HEK293 (cell line): ENCODE data around the gene SMARCA1.

Experiments used
- CTCF ChIA-PET: fragments of 350-600 bp; formaldehyde crosslinking; extraction: SDS; loops from one replicate; lab custom pipeline; 2021; ENCODE audit warnings: antibody characterized with exemption; lab: Yijun Ruan, JAX
- POLR2A ChIA-PET: fragments of 300-600 bp; formaldehyde crosslinking; extraction: SDS; loops from one replicate; lab custom pipeline; 2020; ENCODE audit warnings: antibody characterized with exemption, inconsistent platforms; lab: Yijun Ruan, JAX
- H3K27ac ChIP-seq: fragments of 200-500 bp; sonication (Bioruptor generic); 2 replicates; pipeline ENCODE4 v1.5.1; 2014; ENCODE audit warnings: low read depth, low read length, control low read depth, inconsistent platforms; ENCODE audit errors: extremely low read depth
- H3K36me3 ChIP-seq, 2 experiments: fragments of 200-500 bp in 1 of 2; sonication (Bioruptor generic) in 1 of 2; 1 replicate in 1 of 2; 2 replicates in 1 of 2; pipeline ENCODE4 v1.5.1; 2014 to 2017; ENCODE audit warnings: inconsistent platforms in 2 of 2, low read length in 2 of 2; ENCODE audit not compliant: control insufficient read depth in 2 of 2, insufficient read depth in 1 of 2
- H3K4me1 ChIP-seq: fragments of 200-500 bp; sonication (Bioruptor generic); 2 replicates; pipeline ENCODE4 v1.5.1; 2014; ENCODE audit warnings: mild to moderate bottlenecking, low read length, inconsistent platforms; ENCODE audit not compliant: control insufficient read depth, insufficient read depth
- H3K4me3 ChIP-seq: 2 replicates; pipeline ENCODE4 v1.5.1; 2011; ENCODE audit warnings: low read depth, mild to moderate bottlenecking, control low read depth, low read length, moderate library complexity
- H3K9me3 ChIP-seq: fragments of 200-500 bp; sonication (Bioruptor generic); 2 replicates; pipeline ENCODE4 v1.5.1; 2014; ENCODE audit warnings: low read depth, low read length, inconsistent platforms; ENCODE audit not compliant: control insufficient read depth, insufficient read depth
- KLF8 ChIP-seq: fragments of 450-650 bp; formaldehyde crosslinking; IDR thresholded peaks from 2 replicates; pipeline ENCODE4 v1.5.1; 2016; ENCODE audit warnings: missing biosample characterization, missing genetic modification characterization
- PRDM1 ChIP-seq: fragments of 450-650 bp; formaldehyde crosslinking; IDR thresholded peaks from 2 replicates; pipeline ENCODE4; 2016; ENCODE audit warnings: missing biosample characterization, missing genetic modification characterization
- YY1 ChIP-seq: fragments of 450-650 bp; formaldehyde crosslinking; IDR thresholded peaks from 2 replicates; pipeline ENCODE4 v1.5.1; 2018; ENCODE audit warnings: missing biosample characterization, missing genetic modification characterization
- ZFP3 ChIP-seq: fragments of 450-650 bp; formaldehyde crosslinking; IDR thresholded peaks from 2 replicates; pipeline ENCODE4 v1.5.1; 2016; ENCODE audit warnings: low read depth, missing biosample characterization, missing genetic modification characterization
- ZFP41 ChIP-seq: fragments of 450-650 bp; formaldehyde crosslinking; IDR thresholded peaks from 2 replicates; pipeline ENCODE4 v1.5.1; 2016; ENCODE audit warnings: missing biosample characterization, missing genetic modification characterization, borderline replicate concordance
- ZNF16 ChIP-seq: fragments of 450-650 bp; formaldehyde crosslinking; IDR thresholded peaks from 2 replicates; pipeline ENCODE4 v1.5.1; 2016; ENCODE audit warnings: low read depth, missing biosample characterization, missing genetic modification characterization
- ZNF2 ChIP-seq: fragments of 450-650 bp; formaldehyde crosslinking; IDR thresholded peaks from 2 replicates; pipeline ENCODE4 v1.5.1; 2016; ENCODE audit warnings: missing biosample characterization, missing genetic modification characterization
- ZNF211 ChIP-seq: fragments of 450-650 bp; formaldehyde crosslinking; IDR thresholded peaks from 2 replicates; pipeline ENCODE4 v1.5.1; 2016; ENCODE audit warnings: low read depth, missing biosample characterization, missing genetic modification characterization
- ZNF404 ChIP-seq: fragments of 450-650 bp; formaldehyde crosslinking; IDR thresholded peaks from 2 replicates; pipeline ENCODE4 v1.5.1; 2017; ENCODE audit warnings: missing biosample characterization, missing genetic modification characterization
- ZNF426 ChIP-seq: fragments of 450-650 bp; formaldehyde crosslinking; IDR thresholded peaks from 2 replicates; pipeline ENCODE4 v1.5.1; 2017; ENCODE audit warnings: missing biosample characterization, missing genetic modification characterization, mild to moderate bottlenecking, inconsistent platforms, moderate library complexity
- ZNF548 ChIP-seq: fragments of 450-650 bp; formaldehyde crosslinking; IDR thresholded peaks from 2 replicates; pipeline ENCODE4 v1.5.1; 2016; ENCODE audit warnings: missing biosample characterization, missing genetic modification characterization
- ZNF558 ChIP-seq: fragments of 450-650 bp; formaldehyde crosslinking; IDR thresholded peaks from 2 replicates; pipeline ENCODE4 v1.5.1; 2016; ENCODE audit warnings: missing biosample characterization, missing genetic modification characterization
- ZNF623 ChIP-seq: fragments of 450-650 bp; formaldehyde crosslinking; IDR thresholded peaks from 2 replicates; pipeline ENCODE4 v1.5.1; 2016; ENCODE audit warnings: missing biosample characterization, missing genetic modification characterization
- TF ChIP-seq, protein P1 (sequence below): fragments of 450-650 bp; formaldehyde crosslinking; IDR thresholded peaks from 2 replicates; pipeline ENCODE4 v1.5.1; 2016; ENCODE audit warnings: missing biosample characterization, missing genetic modification characterization
- TF ChIP-seq, protein P2 (sequence below): fragments of 450-650 bp; formaldehyde crosslinking; IDR thresholded peaks from 2 replicates; pipeline ENCODE4 v1.5.1; 2016; ENCODE audit warnings: missing biosample characterization, missing genetic modification characterization
- TF ChIP-seq, protein P3 (sequence below): fragments of 450-650 bp; formaldehyde crosslinking; IDR thresholded peaks from 2 replicates; pipeline ENCODE4 v1.5.1; 2016; ENCODE audit warnings: missing biosample characterization, missing genetic modification characterization, borderline replicate concordance
- TF ChIP-seq, protein P4 (sequence below): fragments of 450-650 bp; formaldehyde crosslinking; IDR thresholded peaks from 2 replicates; pipeline ENCODE4 v1.5.1; 2016; ENCODE audit warnings: missing biosample characterization, missing genetic modification characterization

The SMARCA1 gene

DNA sequence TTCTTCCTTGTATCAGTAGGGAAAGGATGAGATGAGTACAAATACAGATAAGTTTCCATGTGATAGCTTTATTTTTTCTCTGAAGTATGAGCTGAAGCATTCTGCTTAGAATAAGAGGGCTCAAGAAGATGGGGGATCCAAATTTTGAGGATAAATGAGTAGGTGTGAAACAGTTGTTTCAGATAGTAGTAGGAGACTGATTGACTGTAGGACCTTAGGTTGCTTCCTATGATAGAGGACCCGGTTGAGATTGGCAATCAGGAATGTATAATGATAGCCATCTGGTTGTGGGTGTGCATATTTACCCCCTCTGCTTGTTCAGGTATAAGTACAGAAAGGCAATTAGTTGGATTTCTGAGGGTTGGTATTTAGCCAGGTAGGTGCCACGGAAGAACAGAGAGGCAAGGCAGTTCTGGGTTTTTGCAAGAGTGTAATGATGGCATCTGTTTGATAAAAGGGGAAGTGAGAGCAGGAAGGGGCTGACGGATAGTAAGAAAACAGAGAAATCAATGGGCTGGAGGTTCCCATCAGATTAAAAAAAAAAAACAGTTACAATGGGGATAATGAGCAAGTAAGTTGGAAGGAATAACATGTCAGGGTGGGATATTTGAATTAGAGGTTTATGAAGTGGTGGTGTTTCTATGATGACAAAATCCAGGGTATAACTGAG, 30.5 kb upstream of the SMARCA1 start:
- POLR2A ChIA-PET = no interaction called here
- CTCF ChIA-PET = no interaction called here
- TF ChIP-seq ZNF623 (tag by site-specific recombination) (no peak), ZNF426 (tag by site-specific recombination) (no peak), YY1 (no peak), KLF8 (tag by site-specific recombination) (no peak), PRDM1 (tag by site-specific recombination) (no peak), ZNF16 (tag by site-specific recombination) (no peak), ZFP41 (no peak), ZNF404 (tag by site-specific recombination) (no peak), ZNF558 (tag by site-specific recombination) (no peak), ZNF2 (tag by site-specific recombination) (no peak), ZNF211 (tag by site-specific recombination) (no peak), ZNF548 (tag by site-specific recombination) (no peak), ZFP3 (no peak)
- TF ChIP-seq, protein P1, sequence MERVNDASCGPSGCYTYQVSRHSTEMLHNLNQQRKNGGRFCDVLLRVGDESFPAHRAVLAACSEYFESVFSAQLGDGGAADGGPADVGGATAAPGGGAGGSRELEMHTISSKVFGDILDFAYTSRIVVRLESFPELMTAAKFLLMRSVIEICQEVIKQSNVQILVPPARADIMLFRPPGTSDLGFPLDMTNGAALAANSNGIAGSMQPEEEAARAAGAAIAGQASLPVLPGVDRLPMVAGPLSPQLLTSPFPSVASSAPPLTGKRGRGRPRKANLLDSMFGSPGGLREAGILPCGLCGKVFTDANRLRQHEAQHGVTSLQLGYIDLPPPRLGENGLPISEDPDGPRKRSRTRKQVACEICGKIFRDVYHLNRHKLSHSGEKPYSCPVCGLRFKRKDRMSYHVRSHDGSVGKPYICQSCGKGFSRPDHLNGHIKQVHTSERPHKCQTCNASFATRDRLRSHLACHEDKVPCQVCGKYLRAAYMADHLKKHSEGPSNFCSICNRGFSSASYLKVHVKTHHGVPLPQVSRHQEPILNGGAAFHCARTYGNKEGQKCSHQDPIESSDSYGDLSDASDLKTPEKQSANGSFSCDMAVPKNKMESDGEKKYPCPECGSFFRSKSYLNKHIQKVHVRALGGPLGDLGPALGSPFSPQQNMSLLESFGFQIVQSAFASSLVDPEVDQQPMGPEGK = no peak
- TF ChIP-seq, protein P2, sequence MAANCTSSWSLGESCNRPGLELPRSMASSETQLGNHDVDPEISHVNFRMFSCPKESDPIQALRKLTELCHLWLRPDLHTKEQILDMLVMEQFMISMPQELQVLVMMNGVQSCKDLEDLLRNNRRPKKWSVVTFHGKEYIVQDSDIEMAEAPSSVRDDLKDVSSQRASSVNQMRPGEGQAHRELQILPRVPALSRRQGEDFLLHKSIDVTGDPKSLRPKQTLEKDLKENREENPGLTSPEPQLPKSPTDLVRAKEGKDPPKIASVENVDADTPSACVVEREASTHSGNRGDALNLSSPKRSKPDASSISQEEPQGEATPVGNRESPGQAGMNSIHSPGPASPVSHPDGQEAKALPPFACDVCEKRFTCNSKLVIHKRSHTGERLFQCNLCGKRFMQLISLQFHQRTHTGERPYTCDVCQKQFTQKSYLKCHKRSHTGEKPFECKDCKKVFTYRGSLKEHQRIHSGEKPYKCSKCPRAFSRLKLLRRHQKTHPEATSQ (tag by site-specific recombination) = no peak
- TF ChIP-seq, protein P3, sequence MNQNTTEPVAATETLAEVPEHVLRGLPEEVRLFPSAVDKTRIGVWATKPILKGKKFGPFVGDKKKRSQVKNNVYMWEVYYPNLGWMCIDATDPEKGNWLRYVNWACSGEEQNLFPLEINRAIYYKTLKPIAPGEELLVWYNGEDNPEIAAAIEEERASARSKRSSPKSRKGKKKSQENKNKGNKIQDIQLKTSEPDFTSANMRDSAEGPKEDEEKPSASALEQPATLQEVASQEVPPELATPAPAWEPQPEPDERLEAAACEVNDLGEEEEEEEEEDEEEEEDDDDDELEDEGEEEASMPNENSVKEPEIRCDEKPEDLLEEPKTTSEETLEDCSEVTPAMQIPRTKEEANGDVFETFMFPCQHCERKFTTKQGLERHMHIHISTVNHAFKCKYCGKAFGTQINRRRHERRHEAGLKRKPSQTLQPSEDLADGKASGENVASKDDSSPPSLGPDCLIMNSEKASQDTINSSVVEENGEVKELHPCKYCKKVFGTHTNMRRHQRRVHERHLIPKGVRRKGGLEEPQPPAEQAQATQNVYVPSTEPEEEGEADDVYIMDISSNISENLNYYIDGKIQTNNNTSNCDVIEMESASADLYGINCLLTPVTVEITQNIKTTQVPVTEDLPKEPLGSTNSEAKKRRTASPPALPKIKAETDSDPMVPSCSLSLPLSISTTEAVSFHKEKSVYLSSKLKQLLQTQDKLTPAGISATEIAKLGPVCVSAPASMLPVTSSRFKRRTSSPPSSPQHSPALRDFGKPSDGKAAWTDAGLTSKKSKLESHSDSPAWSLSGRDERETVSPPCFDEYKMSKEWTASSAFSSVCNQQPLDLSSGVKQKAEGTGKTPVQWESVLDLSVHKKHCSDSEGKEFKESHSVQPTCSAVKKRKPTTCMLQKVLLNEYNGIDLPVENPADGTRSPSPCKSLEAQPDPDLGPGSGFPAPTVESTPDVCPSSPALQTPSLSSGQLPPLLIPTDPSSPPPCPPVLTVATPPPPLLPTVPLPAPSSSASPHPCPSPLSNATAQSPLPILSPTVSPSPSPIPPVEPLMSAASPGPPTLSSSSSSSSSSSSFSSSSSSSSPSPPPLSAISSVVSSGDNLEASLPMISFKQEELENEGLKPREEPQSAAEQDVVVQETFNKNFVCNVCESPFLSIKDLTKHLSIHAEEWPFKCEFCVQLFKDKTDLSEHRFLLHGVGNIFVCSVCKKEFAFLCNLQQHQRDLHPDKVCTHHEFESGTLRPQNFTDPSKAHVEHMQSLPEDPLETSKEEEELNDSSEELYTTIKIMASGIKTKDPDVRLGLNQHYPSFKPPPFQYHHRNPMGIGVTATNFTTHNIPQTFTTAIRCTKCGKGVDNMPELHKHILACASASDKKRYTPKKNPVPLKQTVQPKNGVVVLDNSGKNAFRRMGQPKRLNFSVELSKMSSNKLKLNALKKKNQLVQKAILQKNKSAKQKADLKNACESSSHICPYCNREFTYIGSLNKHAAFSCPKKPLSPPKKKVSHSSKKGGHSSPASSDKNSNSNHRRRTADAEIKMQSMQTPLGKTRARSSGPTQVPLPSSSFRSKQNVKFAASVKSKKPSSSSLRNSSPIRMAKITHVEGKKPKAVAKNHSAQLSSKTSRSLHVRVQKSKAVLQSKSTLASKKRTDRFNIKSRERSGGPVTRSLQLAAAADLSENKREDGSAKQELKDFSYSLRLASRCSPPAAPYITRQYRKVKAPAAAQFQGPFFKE (tag by site-specific recombination) = no peak
- TF ChIP-seq, protein P4, sequence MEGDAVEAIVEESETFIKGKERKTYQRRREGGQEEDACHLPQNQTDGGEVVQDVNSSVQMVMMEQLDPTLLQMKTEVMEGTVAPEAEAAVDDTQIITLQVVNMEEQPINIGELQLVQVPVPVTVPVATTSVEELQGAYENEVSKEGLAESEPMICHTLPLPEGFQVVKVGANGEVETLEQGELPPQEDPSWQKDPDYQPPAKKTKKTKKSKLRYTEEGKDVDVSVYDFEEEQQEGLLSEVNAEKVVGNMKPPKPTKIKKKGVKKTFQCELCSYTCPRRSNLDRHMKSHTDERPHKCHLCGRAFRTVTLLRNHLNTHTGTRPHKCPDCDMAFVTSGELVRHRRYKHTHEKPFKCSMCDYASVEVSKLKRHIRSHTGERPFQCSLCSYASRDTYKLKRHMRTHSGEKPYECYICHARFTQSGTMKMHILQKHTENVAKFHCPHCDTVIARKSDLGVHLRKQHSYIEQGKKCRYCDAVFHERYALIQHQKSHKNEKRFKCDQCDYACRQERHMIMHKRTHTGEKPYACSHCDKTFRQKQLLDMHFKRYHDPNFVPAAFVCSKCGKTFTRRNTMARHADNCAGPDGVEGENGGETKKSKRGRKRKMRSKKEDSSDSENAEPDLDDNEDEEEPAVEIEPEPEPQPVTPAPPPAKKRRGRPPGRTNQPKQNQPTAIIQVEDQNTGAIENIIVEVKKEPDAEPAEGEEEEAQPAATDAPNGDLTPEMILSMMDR (tag by site-specific recombination) = no peak

More for the DNA sequence above, 30.5 kb upstream of the SMARCA1 start:
- Histone ChIP-seq H3K27ac (no peak overlapping the region), H3K4me1 (no peaks in the 10 kb centered on the region; the same call in 1 of the 2 replicates), H3K36me3 (peaks cover 21 to 51% of the 10 kb centered on the region in 2 experiments), H3K9me3 (no peaks in the 10 kb centered on the region), H3K4me3 (no peak overlapping the region)
